ENCODE data around the gene OSTF1.

DNA sequence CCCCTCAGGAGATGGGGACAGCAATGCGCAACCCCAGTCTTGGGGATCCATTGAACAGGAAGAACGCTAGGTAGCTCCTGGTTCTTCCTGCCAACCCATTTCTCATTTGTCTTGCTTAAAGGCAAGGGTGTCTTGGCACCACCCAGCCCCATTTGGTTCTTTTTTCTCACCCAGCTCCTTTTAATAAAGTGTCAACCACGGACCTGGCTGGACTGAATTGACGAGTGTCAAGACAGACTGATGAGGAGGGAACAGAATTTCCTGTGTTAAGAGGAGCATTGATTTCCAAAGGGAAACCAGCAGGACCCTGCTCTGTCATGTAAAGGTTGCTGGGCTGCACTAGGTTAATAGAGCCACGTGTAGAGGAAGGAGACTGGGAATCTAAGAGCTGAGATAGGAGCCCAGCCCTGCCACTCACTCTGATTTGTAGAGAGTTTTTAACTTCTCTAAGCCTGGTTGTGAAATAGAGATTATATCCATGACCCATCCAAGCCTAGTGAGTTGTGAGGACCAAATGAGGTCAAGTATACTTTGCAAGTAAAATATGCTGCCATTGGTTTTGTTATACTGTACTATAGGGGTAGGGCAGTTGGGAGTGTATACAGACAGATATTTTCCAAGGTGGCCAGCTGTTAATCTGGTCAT, 33.7 kb downstream of the OSTF1 start:
- TF ChIP-seq POLR2A (IDR thresholded peaks at IDR 0.05; ENCODE audit: extremely low read depth, insufficient read length), result no peak
- TF ChIP-seq, protein P1, sequence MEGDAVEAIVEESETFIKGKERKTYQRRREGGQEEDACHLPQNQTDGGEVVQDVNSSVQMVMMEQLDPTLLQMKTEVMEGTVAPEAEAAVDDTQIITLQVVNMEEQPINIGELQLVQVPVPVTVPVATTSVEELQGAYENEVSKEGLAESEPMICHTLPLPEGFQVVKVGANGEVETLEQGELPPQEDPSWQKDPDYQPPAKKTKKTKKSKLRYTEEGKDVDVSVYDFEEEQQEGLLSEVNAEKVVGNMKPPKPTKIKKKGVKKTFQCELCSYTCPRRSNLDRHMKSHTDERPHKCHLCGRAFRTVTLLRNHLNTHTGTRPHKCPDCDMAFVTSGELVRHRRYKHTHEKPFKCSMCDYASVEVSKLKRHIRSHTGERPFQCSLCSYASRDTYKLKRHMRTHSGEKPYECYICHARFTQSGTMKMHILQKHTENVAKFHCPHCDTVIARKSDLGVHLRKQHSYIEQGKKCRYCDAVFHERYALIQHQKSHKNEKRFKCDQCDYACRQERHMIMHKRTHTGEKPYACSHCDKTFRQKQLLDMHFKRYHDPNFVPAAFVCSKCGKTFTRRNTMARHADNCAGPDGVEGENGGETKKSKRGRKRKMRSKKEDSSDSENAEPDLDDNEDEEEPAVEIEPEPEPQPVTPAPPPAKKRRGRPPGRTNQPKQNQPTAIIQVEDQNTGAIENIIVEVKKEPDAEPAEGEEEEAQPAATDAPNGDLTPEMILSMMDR (IDR thresholded peaks at IDR 0.05; ENCODE audit: low read depth, low read length), result no peak

All from NB4 (cell line).